SK-N-DZ (cell line): ENCODE results near the gene LRCH1.

Experiments used
- DNase-seq: peaks from one replicate; pipeline ENCODE4 v3.0.0-alpha.2; 2015; ENCODE audit warnings: low spot score
- small RNA-seq, 2 experiments: library from RNA; depleted of rRNA; stranded (forward); fragments of <200 nt; gene quantifications; one replicate each; pipeline ENCODE3, GENCODE V24; 2014

Gene LRCH1

DNA sequence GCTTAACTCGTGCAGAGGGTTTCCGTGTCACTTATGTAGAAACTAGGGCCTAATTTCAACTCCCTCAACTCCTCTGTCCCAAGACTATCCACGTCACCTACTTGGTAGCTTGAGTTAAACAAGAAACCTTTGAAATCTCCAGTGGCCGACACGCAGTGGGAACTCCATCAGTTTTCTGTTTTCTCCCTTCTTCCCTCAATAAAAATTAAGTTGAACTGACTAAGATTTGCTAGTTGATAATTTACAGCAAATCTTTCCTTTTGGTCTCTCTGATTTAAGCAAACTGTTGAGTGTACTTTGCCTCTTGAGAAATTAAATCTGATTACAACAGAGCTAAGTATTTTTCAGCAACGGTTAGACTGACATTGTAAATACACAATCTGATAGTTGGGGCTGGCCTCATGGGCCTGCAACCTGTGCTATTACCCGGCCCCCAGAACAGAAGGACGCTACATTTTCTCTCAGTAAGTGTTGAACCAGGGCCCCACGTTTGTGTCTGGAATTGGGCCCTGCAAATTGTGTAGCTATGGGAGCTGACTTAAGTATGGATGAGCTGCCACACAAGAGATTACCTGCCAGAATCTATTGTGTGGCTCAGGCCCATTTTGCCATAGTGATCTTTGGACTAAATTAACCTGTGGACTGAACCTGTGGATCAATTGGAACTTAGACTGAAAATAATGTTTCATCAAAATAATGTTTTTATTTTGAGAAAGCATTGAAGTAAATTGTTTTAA is 244.7 kb downstream of the LRCH1 start:
- peak; percentile 39 for DNase-seq

- no peak for DNase-seq
These were observed 246.2 kb downstream of the LRCH1 start for GRCh38 chr13:46799139-46799538.

GRCh38 chr13:46801858-46802257 is 248.9 kb downstream of the LRCH1 start:
- no peak for DNase-seq

Small RNAs within 50 kb of the gene (small RNA-seq; reads per million reads assigned to genes)
- 0 reads per million in 2 experiments for gene AL359880.1
